ENCODE measurements around the gene TRPV2.
"Not testable (repeated sequence)": the region's sequence is repeated elsewhere in the genome, so short reads cannot be mapped to it uniquely, and the experiment has no call there.

TRPV2 gene

GRCh38 chr17:16398270-16399267 lies 16.8 kb upstream of the TRPV2 start:
- DNase-seq: peak; percentile 43
- in situ Hi-C loops (cut with MboI; ENCODE audit: low pct_unique_long_range_greater_than_20kb, low sequenced_read_pairs): no loop called here

GRCh38 chr17:16403847-16404246 lies 11.5 kb upstream of the TRPV2 start:
- in situ Hi-C loops (cut with MboI; ENCODE audit: low pct_unique_long_range_greater_than_20kb, low sequenced_read_pairs): not testable (repeated sequence)

GRCh38 chr17:16406742-16407674 lies 8.4 kb upstream of the TRPV2 start:
- DNase-seq: no peak
- in situ Hi-C loops (cut with MboI; ENCODE audit: low pct_unique_long_range_greater_than_20kb, low sequenced_read_pairs): no loop called here

More at GRCh38 chr17:16403847-16404246, 11.5 kb upstream of the TRPV2 start:
- not testable (repeated sequence) for DNase-seq

GRCh38 chr17:16407911-16408588 lies 7.3 kb upstream of the TRPV2 start:
- in situ Hi-C loops (cut with MboI; ENCODE audit: low pct_unique_long_range_greater_than_20kb, low sequenced_read_pairs): no loop called here
- no peak for DNase-seq

GRCh38 chr17:16417399-16417798 lies 2.0 kb downstream of the TRPV2 start:
- in situ Hi-C loops (cut with MboI; ENCODE audit: low pct_unique_long_range_greater_than_20kb, low sequenced_read_pairs): no loop called here

GRCh38 chr17:16417896-16418684 lies 2.7 kb downstream of the TRPV2 start:
- in situ Hi-C loops (cut with MboI; ENCODE audit: low pct_unique_long_range_greater_than_20kb, low sequenced_read_pairs): no loop called here
- no peak for DNase-seq

More at GRCh38 chr17:16417399-16417798, 2.0 kb downstream of the TRPV2 start:
- no peak for DNase-seq

GRCh38 chr17:16418685-16419068 lies 3.3 kb downstream of the TRPV2 start:
- no peak for DNase-seq
- in situ Hi-C loops (cut with MboI; ENCODE audit: low pct_unique_long_range_greater_than_20kb, low sequenced_read_pairs): no loop called here

- DNase-seq: peak; percentile 46
- in situ Hi-C loops (cut with MboI; ENCODE audit: low pct_unique_long_range_greater_than_20kb, low sequenced_read_pairs): no loop called here
These were observed 3.9 kb downstream of the TRPV2 start for GRCh38 chr17:16419074-16419928.

- DNase-seq: no peak
- in situ Hi-C loops (cut with MboI; ENCODE audit: low pct_unique_long_range_greater_than_20kb, low sequenced_read_pairs): no loop called here
These were observed 4.5 kb downstream of the TRPV2 start for GRCh38 chr17:16419929-16420271.

- DNase-seq: no peak
- in situ Hi-C loops (cut with MboI; ENCODE audit: low pct_unique_long_range_greater_than_20kb, low sequenced_read_pairs): no loop called here
These were observed 7.0 kb downstream of the TRPV2 start for GRCh38 chr17:16422416-16422815.

GRCh38 chr17:16423226-16423872 lies 8.0 kb downstream of the TRPV2 start:
- no peak for DNase-seq
- in situ Hi-C loops (cut with MboI; ENCODE audit: low pct_unique_long_range_greater_than_20kb, low sequenced_read_pairs): no loop called here

- in situ Hi-C loops (cut with MboI; ENCODE audit: low pct_unique_long_range_greater_than_20kb, low sequenced_read_pairs): no loop called here
These were observed 9.8 kb downstream of the TRPV2 start for GRCh38 chr17:16425202-16425601.

GRCh38 chr17:16425698-16426659 lies 10.6 kb downstream of the TRPV2 start:
- in situ Hi-C loops (cut with MboI; ENCODE audit: low pct_unique_long_range_greater_than_20kb, low sequenced_read_pairs): no loop called here

More at GRCh38 chr17:16425202-16425601, 9.8 kb downstream of the TRPV2 start:
- DNase-seq: no peak

GRCh38 chr17:16427020-16427419 lies 11.6 kb downstream of the TRPV2 start:
- in situ Hi-C loops (cut with MboI; ENCODE audit: low pct_unique_long_range_greater_than_20kb, low sequenced_read_pairs): no loop called here
- no peak for DNase-seq

More at GRCh38 chr17:16425698-16426659, 10.6 kb downstream of the TRPV2 start:
- no peak for DNase-seq

- DNase-seq: peak; percentile 64
- in situ Hi-C loops (cut with MboI; ENCODE audit: low pct_unique_long_range_greater_than_20kb, low sequenced_read_pairs): no loop called here
These were observed 12.9 kb downstream of the TRPV2 start for GRCh38 chr17:16428098-16428882.
